GM15510 (cell line): ENCODE data around the gene TAS1R3.

ENCODE experiments used
- POLR2A ChIP-seq: IDR thresholded peaks from 3 replicates; pipeline ENCODE4 v1.6.1; 2011; ENCODE audit warnings: borderline replicate concordance; ENCODE audit not compliant: insufficient read length; ENCODE audit errors: extremely low read depth

Gene TAS1R3

DNA sequence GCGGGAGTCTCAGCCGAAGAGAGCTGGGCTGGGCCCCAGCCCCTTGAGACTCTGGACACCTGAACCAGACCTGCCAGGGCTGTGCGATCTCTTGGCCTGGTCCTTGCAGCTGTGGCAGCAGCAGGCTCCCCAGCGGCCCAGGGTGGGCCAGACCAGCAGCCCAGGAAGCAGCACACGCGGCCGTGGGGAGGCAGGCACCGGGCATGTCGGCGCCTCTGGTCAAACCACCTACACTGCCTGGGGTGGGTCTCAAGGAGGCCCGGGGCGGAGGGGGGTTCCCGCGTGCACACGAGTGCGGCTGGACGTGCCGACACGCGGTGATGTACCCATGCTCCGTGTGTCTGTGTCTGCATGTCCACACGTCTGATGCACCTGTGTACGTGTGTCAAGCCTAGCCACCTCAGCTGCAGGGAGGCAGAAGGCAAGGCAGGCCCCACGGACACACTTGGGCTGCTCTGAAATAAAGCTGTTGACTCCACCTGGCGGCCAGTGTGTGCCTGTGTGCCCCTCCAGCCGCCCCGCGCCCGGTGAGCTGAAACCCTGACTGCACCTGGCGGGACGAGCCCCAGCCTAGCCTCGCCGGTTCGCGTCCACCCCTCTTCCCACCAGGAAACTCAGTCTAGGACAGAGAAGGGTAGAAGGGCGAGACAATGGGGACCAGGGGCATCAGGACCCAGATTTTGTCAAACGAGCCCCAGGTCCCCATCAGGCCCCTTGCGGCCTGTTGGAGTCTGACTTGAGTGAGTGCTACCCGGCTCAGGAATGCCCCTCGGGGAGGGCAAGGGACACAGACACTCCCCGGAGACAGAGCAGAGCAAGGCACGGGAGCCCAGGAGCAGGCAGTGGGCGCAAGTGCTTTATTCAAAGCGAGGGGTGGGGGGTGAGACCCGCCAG lies 39.3 kb upstream of the TAS1R3 start:
- TF ChIP-seq POLR2A: no peak

DNA sequence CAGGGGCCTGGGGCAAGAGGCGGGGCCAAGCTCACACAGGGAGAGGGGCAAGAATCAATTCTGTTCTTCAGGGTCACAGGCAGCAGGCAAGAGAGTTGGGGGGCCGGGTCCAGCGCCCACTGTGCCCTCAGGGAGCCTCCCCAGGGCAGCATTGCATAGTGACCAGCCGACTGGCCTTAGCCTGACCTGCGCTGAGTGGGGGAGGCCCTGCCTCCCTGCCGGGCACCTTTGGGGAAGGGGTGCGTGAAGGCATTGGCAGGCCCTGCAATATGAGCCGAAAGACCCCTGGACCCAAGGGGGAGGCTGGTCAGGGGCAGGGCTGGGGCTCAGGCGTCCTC lies 38.7 kb upstream of the TAS1R3 start:
- no peak for TF ChIP-seq POLR2A

DNA sequence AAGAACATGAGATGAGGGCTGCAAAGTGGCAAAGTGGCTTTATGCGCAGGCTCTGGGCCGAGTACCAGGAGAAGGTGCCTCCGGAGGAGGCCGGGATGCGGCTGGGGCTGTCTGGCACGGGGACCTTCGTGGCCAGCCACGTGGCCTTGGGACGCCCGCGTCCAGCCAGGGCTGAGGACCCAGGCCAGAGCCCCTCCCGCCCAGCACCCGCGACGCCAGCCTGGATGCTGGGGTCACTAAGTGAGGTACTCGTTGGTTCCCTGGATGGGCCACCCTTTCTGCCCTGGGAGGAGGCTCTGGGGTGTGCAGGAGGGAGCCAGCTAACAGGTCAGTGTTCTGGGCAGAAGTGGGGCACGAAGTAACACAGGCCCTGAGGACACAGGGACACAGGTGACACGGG lies 38.2 kb upstream of the TAS1R3 start:
- TF ChIP-seq POLR2A: no peak

DNA sequence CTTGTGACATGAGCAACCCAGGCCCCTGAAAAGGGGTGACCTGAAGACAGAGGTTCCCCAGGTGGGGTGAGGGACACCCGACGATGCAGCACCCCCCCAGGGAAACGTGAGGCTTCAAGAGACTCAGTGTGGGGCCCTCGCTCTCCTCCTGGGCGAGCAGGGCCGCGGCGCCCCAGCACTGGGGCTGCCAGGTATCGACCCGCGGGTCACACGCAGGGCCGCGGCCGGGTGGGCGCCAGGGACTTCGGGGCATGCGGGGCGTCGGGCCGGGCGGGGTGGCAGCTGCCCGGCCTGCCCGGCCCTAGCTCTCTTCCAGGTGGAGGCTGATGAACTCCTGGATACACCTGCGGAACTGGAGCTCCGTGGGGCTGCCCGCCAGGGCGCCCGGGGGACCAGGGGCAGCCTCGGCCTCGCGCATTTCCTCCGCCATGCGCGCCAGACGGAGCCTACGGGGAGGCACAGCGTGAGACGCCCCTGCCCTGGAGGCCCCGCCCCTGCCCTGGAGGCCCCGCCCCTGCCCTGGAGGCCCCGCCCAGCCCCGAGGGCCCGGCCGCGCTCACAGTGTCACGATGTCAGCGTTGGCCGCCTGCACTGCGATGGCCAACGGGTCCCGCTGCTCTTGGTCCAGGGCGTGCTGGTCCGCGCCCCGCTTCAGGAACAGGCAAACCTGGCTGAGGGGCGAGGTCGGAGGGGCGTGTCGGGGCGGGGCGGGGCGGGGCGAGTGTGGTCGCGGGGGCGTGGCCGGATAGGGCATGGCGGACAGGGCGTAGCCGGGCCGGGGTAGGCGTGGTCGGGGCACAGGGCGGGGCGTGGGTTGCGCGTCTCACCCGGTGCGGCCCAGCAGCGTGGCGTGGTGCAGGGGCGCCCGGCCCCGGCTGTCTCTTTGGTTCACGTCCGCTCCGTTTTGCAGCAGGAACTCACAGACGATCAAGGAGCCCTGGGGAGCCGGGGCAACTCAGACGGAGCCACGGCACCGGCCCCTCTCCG lies 37.5 kb upstream of the TAS1R3 start:
- no peak for TF ChIP-seq POLR2A

DNA sequence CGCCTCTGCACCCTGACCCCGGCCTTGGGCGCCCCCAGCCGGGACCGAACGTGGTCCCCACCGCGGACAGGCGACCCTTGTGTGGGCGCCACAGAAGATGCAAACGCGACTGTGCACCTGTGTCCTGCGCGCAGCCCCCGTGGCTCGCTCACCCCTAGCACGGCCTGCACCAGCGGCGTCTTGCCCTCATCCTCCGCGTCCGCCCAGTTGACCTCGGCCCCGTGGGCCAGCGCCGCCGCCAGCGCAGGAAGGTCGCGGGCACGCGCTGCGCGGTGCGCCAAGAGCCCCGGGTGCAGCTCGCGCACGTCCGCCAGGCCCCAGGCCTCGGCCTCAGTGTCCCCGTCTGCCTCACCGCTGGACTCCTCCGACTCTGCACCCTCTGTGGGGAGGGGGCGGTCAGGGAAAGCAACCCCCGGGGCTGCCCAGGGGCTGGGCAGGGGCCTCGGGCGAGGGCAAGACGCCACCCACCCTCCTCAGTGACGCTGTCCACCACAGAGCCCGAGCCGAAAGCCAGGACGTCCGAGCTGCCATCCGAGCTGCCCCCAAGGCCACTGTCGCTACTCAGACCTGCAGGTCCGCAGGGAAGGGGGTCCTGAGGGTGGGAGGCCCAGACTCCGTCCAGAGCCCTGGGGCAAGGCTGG lies 36.7 kb upstream of the TAS1R3 start:
- no peak for TF ChIP-seq POLR2A

DNA sequence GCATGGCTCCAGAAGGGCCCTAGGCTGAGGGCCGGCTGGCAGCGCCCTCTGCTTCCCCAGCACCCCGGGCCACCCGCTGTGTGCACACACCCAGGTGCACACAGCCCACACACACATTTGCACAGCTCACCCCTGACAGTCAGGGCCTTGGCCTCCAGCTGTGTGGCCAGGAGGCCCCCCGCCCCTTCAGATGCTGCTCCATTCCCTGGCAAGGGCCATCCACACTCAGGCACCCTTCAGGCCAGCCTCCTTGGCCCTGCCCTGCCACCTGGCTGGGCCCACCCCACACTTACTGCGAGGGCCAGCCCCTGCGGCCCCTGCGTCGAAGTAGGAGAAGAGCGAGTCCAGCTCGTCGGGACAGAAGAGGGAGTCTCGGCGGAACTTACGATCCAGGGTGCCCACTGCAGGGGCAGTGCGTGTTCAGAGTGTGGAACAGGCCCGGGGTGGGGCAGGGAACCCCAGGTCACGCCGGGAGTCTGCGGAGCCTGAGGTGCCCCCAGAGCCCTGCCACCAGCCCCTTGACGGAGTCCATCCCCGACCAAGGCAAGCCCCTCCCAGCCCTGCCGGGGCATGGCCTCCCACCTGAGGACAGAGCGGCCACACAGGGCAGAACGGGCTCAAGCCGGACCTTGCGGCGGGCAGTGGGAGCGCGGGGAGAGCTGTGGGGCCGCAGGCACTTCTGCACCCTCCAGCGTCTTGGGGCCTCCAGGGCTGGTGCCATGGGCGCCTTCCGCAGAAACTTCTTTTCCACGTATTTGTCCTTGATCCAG lies 35.7 kb upstream of the TAS1R3 start:
- no peak for TF ChIP-seq POLR2A

DNA sequence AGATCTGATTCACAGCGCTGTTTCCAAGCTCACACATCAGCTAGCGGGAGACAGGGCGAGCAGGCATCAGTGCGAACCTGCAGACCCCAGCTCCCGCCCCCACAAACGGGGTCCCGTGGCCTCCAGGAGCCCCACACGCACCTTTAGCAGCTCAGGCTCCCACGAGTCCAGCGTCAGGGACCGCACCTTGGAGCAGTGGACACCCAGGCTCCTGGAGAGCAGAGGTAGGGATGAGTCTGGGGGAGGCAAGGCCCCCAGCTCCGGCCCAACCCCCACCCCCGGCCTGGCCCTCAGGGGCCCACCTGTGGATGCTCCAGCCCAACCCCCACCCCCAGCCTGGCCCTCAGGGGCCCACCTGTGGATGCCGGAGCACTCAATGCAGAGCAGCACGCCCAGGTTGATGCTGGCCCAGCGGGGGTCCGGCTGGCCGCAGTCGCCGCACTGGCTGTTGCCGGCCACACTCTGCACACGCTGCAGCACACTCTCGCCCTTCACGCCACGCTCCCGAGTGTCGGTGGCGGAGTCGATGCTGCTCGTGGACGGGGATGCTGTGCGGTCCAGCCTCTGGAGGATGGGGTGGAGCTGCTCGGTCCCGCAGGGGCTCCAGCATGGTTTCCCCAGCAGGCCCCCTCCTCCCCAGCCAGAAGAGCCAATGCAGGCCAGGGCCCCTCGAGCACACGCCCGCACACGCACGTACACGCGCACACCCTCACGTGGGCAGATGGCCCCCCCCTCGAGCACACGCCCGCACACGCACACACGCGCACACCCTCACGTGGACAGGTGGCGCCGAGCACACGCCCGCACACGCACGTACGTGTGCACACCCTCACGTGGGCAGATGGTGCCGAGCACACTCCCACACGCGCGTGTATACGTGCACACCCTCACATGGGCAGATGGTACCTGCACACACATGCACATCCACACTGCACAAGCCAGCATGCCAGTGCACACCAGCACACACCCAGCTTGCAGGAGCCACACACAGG lies 34.7 kb upstream of the TAS1R3 start:
- no peak for TF ChIP-seq POLR2A

DNA sequence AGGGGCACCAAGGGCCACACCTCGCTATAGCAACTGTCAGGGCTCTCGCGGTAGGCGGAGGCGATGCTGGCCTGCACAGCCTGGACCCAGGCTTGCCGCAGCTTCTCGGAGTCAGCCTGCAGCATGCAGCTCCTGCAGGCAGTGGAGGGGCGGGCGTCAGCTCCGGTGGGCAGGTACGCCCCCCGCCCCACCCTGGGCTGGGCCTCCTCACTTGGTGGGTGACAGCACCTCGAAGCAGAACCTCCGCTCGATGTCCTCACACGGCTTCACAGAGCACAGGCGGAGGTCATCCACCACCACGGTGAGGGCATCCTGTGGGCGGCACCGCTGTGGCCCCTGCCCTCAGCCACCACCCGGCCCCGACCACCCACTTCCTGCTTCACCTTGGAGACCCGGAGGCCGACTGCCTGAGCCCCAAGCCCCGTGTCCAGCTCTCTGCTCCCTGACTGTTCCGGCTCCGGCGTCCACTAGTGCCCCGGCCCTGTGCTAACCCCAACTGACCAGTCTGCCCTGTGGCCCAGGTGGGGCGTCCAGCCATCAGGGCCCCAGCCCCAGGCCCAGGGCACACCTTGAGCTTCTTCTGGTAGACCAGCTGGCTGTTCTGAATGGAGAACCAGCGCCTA lies 33.2 kb upstream of the TAS1R3 start:
- no peak for TF ChIP-seq POLR2A

DNA sequence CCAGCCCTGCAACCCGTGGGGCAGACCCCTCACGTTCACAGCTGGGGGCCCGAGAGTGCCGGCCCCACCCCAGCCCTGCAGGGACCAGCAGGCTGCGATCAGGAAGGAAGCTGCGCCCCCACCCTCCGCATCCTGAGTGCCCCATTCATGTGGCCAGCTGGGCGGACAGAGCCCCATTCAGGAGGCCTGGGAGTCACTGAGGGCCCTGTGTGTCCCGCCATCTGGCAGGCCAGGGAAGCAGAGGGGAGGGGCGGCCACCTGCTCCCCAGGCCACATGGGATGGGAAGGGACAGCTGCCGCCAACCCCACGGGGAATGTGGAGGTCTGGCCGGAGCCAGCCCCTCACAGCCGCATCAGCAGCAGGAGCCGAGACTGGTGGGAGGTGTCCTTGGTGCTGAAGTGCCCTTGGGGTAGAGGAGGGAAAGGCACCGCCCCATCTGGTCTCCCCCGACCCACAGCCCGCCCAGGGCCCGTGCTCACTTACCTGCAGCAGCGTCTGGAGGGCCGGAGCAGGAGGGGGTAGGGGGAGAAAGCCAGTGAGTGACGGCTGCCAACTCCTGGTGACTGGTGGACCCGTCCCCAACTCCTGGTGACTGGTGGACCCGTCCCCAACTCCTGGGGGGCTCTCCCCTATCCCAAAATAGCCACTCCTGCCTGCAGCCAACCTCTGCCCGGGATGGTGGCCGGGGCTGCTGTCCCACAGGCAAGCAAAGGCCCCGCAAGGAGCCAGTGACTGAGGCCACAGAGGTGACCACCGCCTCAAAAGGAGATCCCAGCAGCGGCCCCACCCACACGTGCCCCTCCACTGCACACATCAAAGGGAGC lies 32.0 kb upstream of the TAS1R3 start:
- TF ChIP-seq POLR2A: no peak

DNA sequence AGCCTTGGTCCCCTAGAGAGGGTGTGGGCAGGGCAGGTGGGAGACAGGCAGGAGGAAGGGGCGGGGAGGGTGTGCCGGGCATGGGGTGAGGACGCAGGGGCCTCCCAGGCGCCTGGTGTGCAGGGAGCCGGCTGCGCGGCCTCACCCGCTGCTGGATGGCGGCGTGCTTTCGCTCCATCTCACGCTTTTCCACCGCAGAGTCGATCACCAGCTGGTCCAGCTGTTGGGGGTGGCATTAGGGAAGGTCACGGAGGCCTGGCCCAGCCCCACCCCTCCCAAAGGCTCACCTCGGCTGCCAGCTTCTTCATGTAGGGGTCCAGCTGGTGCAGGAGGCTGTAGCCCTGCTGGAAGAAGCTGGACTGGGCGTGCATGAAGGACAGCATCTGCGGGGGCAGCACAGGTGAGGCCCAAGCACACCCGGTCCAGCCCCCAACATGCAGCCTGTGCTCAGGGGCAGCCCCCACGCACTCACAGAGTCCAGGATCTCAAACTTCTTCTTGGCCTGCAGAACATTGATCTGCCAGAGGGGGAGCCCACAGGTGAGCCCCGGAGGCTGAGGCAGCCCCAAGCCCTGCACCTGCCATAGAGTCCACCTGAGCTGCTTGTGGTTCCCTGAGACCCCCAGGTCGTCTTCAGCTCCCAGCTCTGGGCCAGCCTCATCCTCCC lies 31.3 kb upstream of the TAS1R3 start:
- TF ChIP-seq POLR2A: no peak

DNA sequence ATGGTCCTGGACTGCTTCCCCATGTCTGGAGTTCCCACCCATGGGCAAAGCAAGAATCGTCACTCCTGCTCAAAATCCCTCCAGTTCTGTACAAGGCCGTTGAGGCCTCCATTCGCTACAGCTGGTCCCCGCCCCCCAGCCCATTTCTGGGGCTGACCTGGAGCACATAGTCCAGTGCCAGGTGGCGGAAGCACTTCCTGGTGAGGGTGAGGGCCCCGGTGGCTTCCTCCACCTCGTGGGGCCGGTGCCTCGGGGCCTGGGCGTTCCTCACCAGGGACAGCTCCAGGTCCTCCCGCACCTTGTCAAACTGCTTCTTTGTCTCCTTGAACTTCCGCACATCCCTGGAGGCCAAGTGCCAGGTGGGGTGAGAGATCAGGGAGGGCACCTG lies 30.7 kb upstream of the TAS1R3 start:
- no peak for TF ChIP-seq POLR2A
